ENCODE measurements around the gene PRSS21.

Gene PRSS21

GRCh38 chr16:2828521-2828840 lies 11.4 kb downstream of the PRSS21 start:
- TF ChIP-seq CTCF (conservative IDR thresholded peaks at IDR 0.05; ENCODE audit: low read depth, low read length), result no peak
- no peak for DNase-seq (ENCODE audit: low read depth)
- H3K4me3 ChIP-seq (ENCODE audit: low read length), result no peak overlapping the region

- DNase-seq (ENCODE audit: low read depth), result no peak
- H3K4me3 ChIP-seq (ENCODE audit: low read length), result no peak overlapping the region
- no peak for TF ChIP-seq CTCF (conservative IDR thresholded peaks at IDR 0.05; ENCODE audit: low read depth, low read length)
Measured at GRCh38 chr16:2828876-2829430, 11.9 kb downstream of the PRSS21 start.

DNA sequence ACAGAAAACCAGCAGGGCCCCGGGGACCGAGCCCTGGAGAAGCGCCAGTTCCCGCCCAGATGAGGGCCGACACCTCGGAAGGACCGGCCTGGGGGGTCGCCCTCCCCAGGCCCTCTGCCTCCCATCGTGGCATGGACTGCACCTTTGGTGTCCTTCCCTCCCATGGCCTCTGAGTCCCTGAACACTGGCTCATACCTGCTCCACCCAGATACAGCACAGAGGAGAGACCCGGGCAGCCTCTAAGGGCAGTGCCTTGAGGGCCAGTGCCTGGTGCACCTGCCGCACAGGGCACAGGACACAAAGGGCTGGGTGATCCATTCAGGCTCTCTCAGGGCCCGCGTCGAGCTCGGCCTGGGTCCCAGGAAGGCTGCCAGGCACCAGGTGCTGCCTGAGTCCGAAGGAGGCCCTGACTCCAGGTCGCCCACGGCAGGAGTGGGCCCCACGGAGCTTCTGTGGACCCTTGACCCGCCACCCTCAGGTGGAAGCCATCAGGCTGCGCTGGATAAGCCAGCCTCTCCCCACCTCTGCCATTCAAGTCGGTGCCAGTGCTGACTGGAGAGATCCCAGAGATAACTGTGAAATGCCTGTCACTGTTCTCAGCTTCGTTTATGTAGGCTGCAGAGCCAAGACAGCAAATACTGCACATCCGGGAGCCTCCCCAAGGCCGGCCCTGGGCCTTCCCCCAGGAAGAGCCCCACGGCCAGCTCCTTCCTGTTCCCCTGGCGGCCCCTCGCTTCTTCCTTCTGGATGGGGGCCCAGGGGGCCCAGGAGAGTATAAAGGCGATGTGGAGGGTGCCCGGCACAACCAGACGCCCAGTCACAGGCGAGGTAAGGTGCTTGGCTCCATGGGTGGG lies 12.7 kb downstream of the PRSS21 start, which contains the start of gene ZG16B:
ZG16B (plus strand) TSS at position 803 of the 854 bp plus-strand sequence. CDS start 139 bp downstream, outside the sequence.
- DNase-seq (ENCODE audit: low read depth), result no peak
- TF ChIP-seq CTCF (conservative IDR thresholded peaks at IDR 0.05; ENCODE audit: low read depth, low read length), result no peak
- H3K4me3 ChIP-seq (ENCODE audit: low read length), result no peak within 1 kb of the TSS

GRCh38 chr16:2830355-2830695 lies 13.3 kb downstream of the PRSS21 start:
- DNase-seq (ENCODE audit: low read depth), result no peak
- H3K4me3 ChIP-seq (ENCODE audit: low read length), result no peak overlapping the region
- no peak for TF ChIP-seq CTCF (conservative IDR thresholded peaks at IDR 0.05; ENCODE audit: low read depth, low read length)

DNA sequence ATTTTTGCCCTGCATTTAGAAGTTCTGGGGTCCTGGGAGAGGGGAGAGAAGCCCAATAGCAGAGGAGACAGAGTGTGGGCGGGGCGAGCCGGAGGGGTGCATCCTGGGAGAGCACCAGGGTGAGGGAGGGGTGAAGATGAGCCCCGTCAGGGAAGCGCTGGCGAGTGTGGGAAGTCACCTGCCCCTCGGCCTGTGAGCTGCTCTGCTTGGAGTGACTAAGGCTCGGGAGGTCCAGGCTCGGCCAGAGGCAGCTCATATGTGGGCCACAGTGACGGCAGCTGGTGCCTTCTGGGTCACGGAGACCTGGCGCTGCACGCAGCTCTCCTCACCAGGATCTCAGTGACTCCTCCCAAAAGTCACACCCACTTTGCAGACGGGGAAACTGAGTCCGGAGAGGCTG lies 14.2 kb downstream of the PRSS21 start:
- DNase-seq (ENCODE audit: low read depth), result no peak
- TF ChIP-seq CTCF (conservative IDR thresholded peaks at IDR 0.05; ENCODE audit: low read depth, low read length), result no peak

GRCh38 chr16:2833776-2834175 lies 16.7 kb downstream of the PRSS21 start:
- no peak for TF ChIP-seq CTCF (conservative IDR thresholded peaks at IDR 0.05; ENCODE audit: low read depth, low read length)
- no peak overlapping the region for H3K4me3 ChIP-seq (ENCODE audit: low read length)
- DNase-seq (ENCODE audit: low read depth), result no peak

More for the DNA sequence above, 14.2 kb downstream of the PRSS21 start:
- H3K4me3 ChIP-seq (ENCODE audit: low read length), result no peak overlapping the region

- H3K4me3 ChIP-seq (ENCODE audit: low read length), result no peak overlapping the region
- no peak for DNase-seq (ENCODE audit: low read depth)
- no peak for TF ChIP-seq CTCF (conservative IDR thresholded peaks at IDR 0.05; ENCODE audit: low read depth, low read length)
Measured at GRCh38 chr16:2834968-2835367, 17.9 kb downstream of the PRSS21 start.
